Measurements from ENCODE around the gene KLC1.

- TF ChIP-seq, protein P1, sequence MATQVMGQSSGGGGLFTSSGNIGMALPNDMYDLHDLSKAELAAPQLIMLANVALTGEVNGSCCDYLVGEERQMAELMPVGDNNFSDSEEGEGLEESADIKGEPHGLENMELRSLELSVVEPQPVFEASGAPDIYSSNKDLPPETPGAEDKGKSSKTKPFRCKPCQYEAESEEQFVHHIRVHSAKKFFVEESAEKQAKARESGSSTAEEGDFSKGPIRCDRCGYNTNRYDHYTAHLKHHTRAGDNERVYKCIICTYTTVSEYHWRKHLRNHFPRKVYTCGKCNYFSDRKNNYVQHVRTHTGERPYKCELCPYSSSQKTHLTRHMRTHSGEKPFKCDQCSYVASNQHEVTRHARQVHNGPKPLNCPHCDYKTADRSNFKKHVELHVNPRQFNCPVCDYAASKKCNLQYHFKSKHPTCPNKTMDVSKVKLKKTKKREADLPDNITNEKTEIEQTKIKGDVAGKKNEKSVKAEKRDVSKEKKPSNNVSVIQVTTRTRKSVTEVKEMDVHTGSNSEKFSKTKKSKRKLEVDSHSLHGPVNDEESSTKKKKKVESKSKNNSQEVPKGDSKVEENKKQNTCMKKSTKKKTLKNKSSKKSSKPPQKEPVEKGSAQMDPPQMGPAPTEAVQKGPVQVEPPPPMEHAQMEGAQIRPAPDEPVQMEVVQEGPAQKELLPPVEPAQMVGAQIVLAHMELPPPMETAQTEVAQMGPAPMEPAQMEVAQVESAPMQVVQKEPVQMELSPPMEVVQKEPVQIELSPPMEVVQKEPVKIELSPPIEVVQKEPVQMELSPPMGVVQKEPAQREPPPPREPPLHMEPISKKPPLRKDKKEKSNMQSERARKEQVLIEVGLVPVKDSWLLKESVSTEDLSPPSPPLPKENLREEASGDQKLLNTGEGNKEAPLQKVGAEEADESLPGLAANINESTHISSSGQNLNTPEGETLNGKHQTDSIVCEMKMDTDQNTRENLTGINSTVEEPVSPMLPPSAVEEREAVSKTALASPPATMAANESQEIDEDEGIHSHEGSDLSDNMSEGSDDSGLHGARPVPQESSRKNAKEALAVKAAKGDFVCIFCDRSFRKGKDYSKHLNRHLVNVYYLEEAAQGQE (IDR thresholded peaks at IDR 0.05; ENCODE audit: insufficient read depth in 1 of 2, low read depth in 2 of 2, low read length in 2 of 2): no peak
- TF ChIP-seq SIN3A (IDR thresholded peaks at IDR 0.05; ENCODE audit: borderline replicate concordance, insufficient read depth, low read length) (no peak), TAF1 (IDR thresholded peaks at IDR 0.05; ENCODE audit: borderline replicate concordance, insufficient read depth, low read length) (no peak)
Observed at GRCh38 chr14:103675957-103676356, 46.9 kb downstream of the KLC1 start.
